Left renal pelvis (tissue), 4 donors: ENCODE data around the gene REXO2. TPM values are rescaled to one million over a fixed set of nuclear protein-coding genes. Genes with fewer than 3 reads are reported as not detected.

Source experiments
- DNase-seq, 4 donors: peaks; one replicate each; pipeline ENCODE4 v3.0.0-alpha.2; 2013; ENCODE audit warnings: low read depth in 4 of 4, low spot score in 3 of 4
- polyA plus RNA-seq, 4 donors: library from polyadenylated mRNA; unstranded; fragments of 120-200 nt; gene quantifications; one replicate each; pipeline ENCODE4 v1.2.1, GENCODE V29; 2013; ENCODE audit not compliant: insufficient read length in 4 of 4

REXO2 gene
- polyA plus RNA-seq, 4 donors = 111 to 129 (median 119) TPM

- DNase-seq = peak in 2 of 4 donors; percentile 6 to 14
Measured at GRCh38 chr11:114440121-114440860, 1.0 kb downstream of the REXO2 start.

GRCh38 chr11:114440971-114441763 is 1.9 kb downstream of the REXO2 start:
- DNase-seq = no peak

GRCh38 chr11:114441921-114442320 is 2.7 kb downstream of the REXO2 start:
- DNase-seq = no peak

- no peak for DNase-seq
Measured at GRCh38 chr11:114442536-114442935, 3.3 kb downstream of the REXO2 start.

- no peak for DNase-seq
Measured at GRCh38 chr11:114447444-114447843, 8.2 kb downstream of the REXO2 start.

GRCh38 chr11:114447892-114448291 is 8.6 kb downstream of the REXO2 start:
- DNase-seq = no peak

- no peak for DNase-seq
Measured at GRCh38 chr11:114448749-114449482, 9.6 kb downstream of the REXO2 start.

GRCh38 chr11:114449845-114450244 is 10.6 kb downstream of the REXO2 start:
- no peak for DNase-seq

- no peak for DNase-seq
Measured at GRCh38 chr11:114452399-114452798, 13.1 kb downstream of the REXO2 start.

- DNase-seq = no peak
Measured at GRCh38 chr11:114463999-114464398, 24.7 kb downstream of the REXO2 start.

GRCh38 chr11:114466742-114467141 is 27.5 kb downstream of the REXO2 start:
- DNase-seq = no peak

GRCh38 chr11:114472661-114473060 is 33.4 kb downstream of the REXO2 start:
- DNase-seq = no peak

- DNase-seq = no peak
Measured at GRCh38 chr11:114478001-114478410, 38.7 kb downstream of the REXO2 start.

- DNase-seq = no peak
Measured at GRCh38 chr11:114478768-114479167, 39.5 kb downstream of the REXO2 start.

- no peak for DNase-seq
Measured at GRCh38 chr11:114479331-114479730, 40.1 kb downstream of the REXO2 start.

GRCh38 chr11:114482114-114482513 is 42.8 kb downstream of the REXO2 start:
- DNase-seq = no peak

GRCh38 chr11:114483929-114484328 is 44.7 kb downstream of the REXO2 start:
- no peak for DNase-seq

- DNase-seq = no peak
Measured at GRCh38 chr11:114496915-114497314, 57.6 kb downstream of the REXO2 start.

- no peak for DNase-seq
Measured at GRCh38 chr11:114499756-114500155, 60.5 kb downstream of the REXO2 start.
